GM18951 (cell line): ENCODE results near the gene ING4.
A peak's percentile ranks its signal among the peaks of the same experiment; 100 is the strongest.

Experiments used
- POLR2A ChIP-seq: IDR thresholded peaks from 4 replicates; pipeline ENCODE4 v1.6.1; 2011; ENCODE audit warnings: mild to moderate bottlenecking; ENCODE audit not compliant: insufficient read length, insufficient read depth; ENCODE audit errors: extremely low read depth
- in situ Hi-C: fragments of 300-500 bp; cut with MboI; formaldehyde crosslinking; loops from one replicate; pipeline ENCODE4 v1.12.0; 2022; ENCODE audit warnings: low sequenced_read_pairs, mixed read lengths, inconsistent platforms; ENCODE audit not compliant: unreplicated experiment

ING4 gene

GRCh38 chr12:6696690-6697583 lies 34.0 kb upstream of the ING4 start:
- TF ChIP-seq POLR2A: no peak
- in situ Hi-C loops: no loop called here

- TF ChIP-seq POLR2A: no peak
- in situ Hi-C loops: no loop called here
Observed at GRCh38 chr12:6695313-6696045, 32.6 kb upstream of the ING4 start.

GRCh38 chr12:6694701-6695100 lies 31.8 kb upstream of the ING4 start:
- in situ Hi-C loops: no loop called here
- TF ChIP-seq POLR2A: no peak

- no peak for TF ChIP-seq POLR2A
- in situ Hi-C loops: no loop called here
Observed at GRCh38 chr12:6693832-6694355, 31.0 kb upstream of the ING4 start.

- TF ChIP-seq POLR2A: no peak
- in situ Hi-C loops: no loop called here
Observed at GRCh38 chr12:6692888-6693287, 30.0 kb upstream of the ING4 start.

GRCh38 chr12:6691473-6691872 lies 28.6 kb upstream of the ING4 start:
- in situ Hi-C loops: no loop called here
- TF ChIP-seq POLR2A: peak; percentile 1

- peak; percentile 75 for TF ChIP-seq POLR2A
- in situ Hi-C loops: no loop called here
Observed at GRCh38 chr12:6688999-6689882, 26.3 kb upstream of the ING4 start, which contains the start of gene ZNF384. Gene ZNF384 (minus strand): TSS chr12:6689375. CDS start chr12:6679520, 9,855 bp downstream.

GRCh38 chr12:6688543-6688998 lies 25.7 kb upstream of the ING4 start:
- TF ChIP-seq POLR2A: no peak
- in situ Hi-C loops: no loop called here

GRCh38 chr12:6685814-6686213 lies 22.9 kb upstream of the ING4 start:
- in situ Hi-C loops: no loop called here
- no peak for TF ChIP-seq POLR2A

- TF ChIP-seq POLR2A: no peak
- in situ Hi-C loops: no loop called here
Observed at GRCh38 chr12:6684609-6685008, 21.7 kb upstream of the ING4 start.

- TF ChIP-seq POLR2A: no peak
- in situ Hi-C loops: no loop called here
Observed at GRCh38 chr12:6676962-6677361, 14.0 kb upstream of the ING4 start.

- in situ Hi-C loops: no loop called here
- no peak for TF ChIP-seq POLR2A
Observed at GRCh38 chr12:6672143-6672542, 9.2 kb upstream of the ING4 start.
